SU-DHL-6 (cell line): Measurements from ENCODE around the gene NUDT4.
"Not testable (repeated sequence)": the region's sequence is repeated elsewhere in the genome, so short reads cannot be mapped to it uniquely, and the experiment has no call there.

ENCODE experiments used
- H2AFZ ChIP-seq: fragments of 200-600 bp; sonication (generic); 2 replicates; pipeline ENCODE4 v1.6.1; 2014; ENCODE audit warnings: low read depth, mild to moderate bottlenecking, moderate library complexity, mixed read lengths, antibody characterized with exemption, low read length; ENCODE audit not compliant: severe bottlenecking
- H3F3A ChIP-seq: fragments of 200-600 bp; shearing (Covaris generic); 2 replicates; pipeline ENCODE4 v1.6.0; 2016; ENCODE audit warnings: antibody characterized with exemption, mild to moderate bottlenecking; ENCODE audit not compliant: insufficient read depth
- H3K27ac ChIP-seq: fragments of 200-600 bp; sonication (generic); 2 replicates; pipeline ENCODE4 v1.5.1; 2016; ENCODE audit warnings: low read depth, mild to moderate bottlenecking, low read length, moderate library complexity, mixed read lengths
- H3K27me3 ChIP-seq: fragments of 200-600 bp; sonication (generic), shearing (Covaris generic); 2 replicates; pipeline ENCODE4 v1.6.0; 2014; ENCODE audit warnings: mild to moderate bottlenecking, low read length
- H3K36me3 ChIP-seq: fragments of 200-600 bp; sonication (generic); 2 replicates; pipeline ENCODE4 v1.6.1; 2014; ENCODE audit warnings: mild to moderate bottlenecking, low read length, mixed read lengths
- H3K4me2 ChIP-seq: fragments of 300-600, 200-600 bp; shearing (Covaris generic), sonication (generic); 2 replicates; pipeline ENCODE4 v1.6.0; 2014; ENCODE audit warnings: low read length, low read depth, mild to moderate bottlenecking; ENCODE audit not compliant: poor library complexity, severe bottlenecking
- H3K4me3 ChIP-seq: fragments of 200-600 bp; sonication (generic); 2 replicates; pipeline ENCODE4 v1.5.1; 2014; ENCODE audit warnings: antibody characterized with exemption, low read length, mild to moderate bottlenecking, mixed read lengths; ENCODE audit not compliant: insufficient read depth, poor library complexity, severe bottlenecking
- H3K79me2 ChIP-seq: fragments of 200-600 bp; sonication (generic); 2 replicates; pipeline ENCODE4 v1.6.1; 2014; ENCODE audit warnings: mild to moderate bottlenecking, low read length, moderate library complexity; ENCODE audit not compliant: insufficient read depth
- H3K9ac ChIP-seq: fragments of 200-600 bp; sonication (generic); 2 replicates; pipeline ENCODE4 v1.7.0; 2014; ENCODE audit warnings: mild to moderate bottlenecking, low read length
- H3K9me2 ChIP-seq: fragments of 200-600 bp; sonication (generic); replicated peaks from 2 replicates; pipeline ENCODE4 v1.6.1; 2014; ENCODE audit warnings: low read length; ENCODE audit not compliant: insufficient read depth
- H3K9me3 ChIP-seq: fragments of 200-600 bp; sonication (generic); 2 replicates; pipeline ENCODE4 v1.6.1; 2014; ENCODE audit warnings: low read length, mixed read lengths; ENCODE audit not compliant: insufficient read depth
- H4K20me1 ChIP-seq: fragments of 200-600 bp; sonication (generic); 2 replicates; pipeline ENCODE4 v1.6.1; 2014; ENCODE audit warnings: low read depth, mild to moderate bottlenecking, antibody characterized with exemption, low read length, moderate library complexity, mixed read lengths
- EZH2phosphoT487 ChIP-seq: fragments of 200-600 bp; sonication (generic), shearing (Covaris generic); conservative IDR thresholded peaks from 2 replicates; pipeline ENCODE4 v1.6.1; 2018; ENCODE audit warnings: mild to moderate bottlenecking, antibody characterized with exemption, low read length, moderate library complexity, mixed read lengths
- TF ChIP-seq, protein P1 (sequence below): fragments of 200-600 bp; sonication (generic); IDR thresholded peaks from one replicate; pipeline ENCODE4 v1.5.1; 2017; ENCODE audit warnings: antibody characterized with exemption, mild to moderate bottlenecking, low read length, moderate library complexity; ENCODE audit not compliant: insufficient read depth, poor library complexity, severe bottlenecking

NUDT4 gene

DNA sequence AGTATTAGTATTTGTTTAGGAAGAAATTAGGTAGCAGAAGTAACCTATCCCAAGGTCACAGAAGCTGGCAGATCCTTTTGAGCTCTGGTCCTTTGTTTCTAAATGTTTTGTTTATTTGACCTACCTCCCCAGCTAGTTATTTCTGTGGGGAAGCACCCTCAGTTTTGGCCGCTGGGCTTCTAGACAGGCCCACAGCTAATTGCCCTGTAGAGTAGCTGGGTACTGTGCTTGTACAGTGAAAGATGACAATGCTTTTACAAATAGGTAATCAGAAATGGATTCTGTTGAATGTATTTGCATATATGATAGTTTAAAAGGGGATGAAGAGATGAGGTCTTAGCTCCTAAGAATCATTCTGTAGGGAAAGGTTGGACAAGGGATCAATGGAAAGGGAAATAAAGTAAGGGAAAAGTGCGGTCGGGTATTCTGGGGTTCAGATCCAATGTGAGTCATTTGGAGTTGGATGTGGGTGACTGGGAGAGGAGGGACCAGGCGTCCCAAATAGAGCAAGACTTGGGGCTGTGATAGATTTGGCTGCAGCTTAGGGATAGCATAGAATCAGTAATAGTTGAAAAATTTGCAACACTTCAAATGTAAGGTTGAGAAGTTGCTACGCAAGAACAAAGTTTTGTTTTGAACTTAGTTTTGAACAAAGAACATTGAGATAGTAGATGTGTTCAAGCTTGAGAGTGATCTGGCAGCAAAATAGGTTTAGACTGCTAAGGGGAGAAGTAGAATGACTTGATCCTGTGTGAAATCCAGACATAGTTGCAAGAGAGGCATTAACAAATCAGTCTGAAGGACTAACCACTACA, 3.6 kb downstream of the NUDT4 start:
- Histone ChIP-seq H4K20me1 (peaks cover 15% of the 10 kb centered on the region; the same call in 1 of the 2 replicates), H3K4me3 (no peak overlapping the region)

DNA sequence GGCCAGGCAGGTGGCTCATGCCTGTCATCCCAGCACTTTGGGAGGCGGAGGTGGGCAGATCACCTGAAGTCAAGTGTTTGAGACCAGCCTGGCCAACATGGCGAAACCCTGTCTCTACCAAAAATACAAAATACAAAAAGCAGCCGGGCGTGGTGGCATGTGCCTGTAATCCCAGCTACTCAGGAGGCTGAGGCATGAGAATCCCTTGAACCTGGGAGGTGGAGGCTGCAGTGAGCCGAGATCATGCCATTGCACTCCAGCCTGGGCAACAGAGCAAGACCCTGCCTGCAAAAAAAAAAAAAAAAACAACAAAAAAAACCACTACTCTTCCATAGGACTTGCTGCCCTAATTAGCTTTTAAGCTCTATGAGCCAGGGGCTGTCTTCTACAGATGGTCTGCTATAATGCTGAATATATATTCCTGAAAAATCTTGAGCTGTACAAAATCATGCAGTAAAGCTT, 4.3 kb downstream of the NUDT4 start:
- not testable (repeated sequence) for H3F3A ChIP-seq, H2AFZ ChIP-seq, H3K4me3 ChIP-seq, H3K36me3 ChIP-seq, H3K4me2 ChIP-seq, H3K27ac ChIP-seq, H3K27me3 ChIP-seq, H3K9ac ChIP-seq, H3K9me3 ChIP-seq, H3K9me2 ChIP-seq
- Histone ChIP-seq H4K20me1 (peaks cover 15% of the 10 kb centered on the region; the same call in 1 of the 2 replicates), H3K79me2 (peaks cover 80% of the 10 kb centered on the region)

More for the DNA sequence above, 3.6 kb downstream of the NUDT4 start:
- Histone ChIP-seq H3K4me2 (peak overlapping the region; percentile 69), H2AFZ (no peak overlapping the region), H3K27me3 (no peaks in the 10 kb centered on the region), H3K79me2 (peaks cover 74% of the 10 kb centered on the region), H3K9ac (no peak overlapping the region), H3F3A (no peaks in the 10 kb centered on the region), H3K9me3 (no peaks in the 10 kb centered on the region), H3K9me2 (no peaks in the 10 kb centered on the region), H3K36me3 (no peaks in the 10 kb centered on the region), H3K27ac (no peak overlapping the region)
- TF ChIP-seq EZH2phosphoT487, result no peak
- TF ChIP-seq, protein P1, sequence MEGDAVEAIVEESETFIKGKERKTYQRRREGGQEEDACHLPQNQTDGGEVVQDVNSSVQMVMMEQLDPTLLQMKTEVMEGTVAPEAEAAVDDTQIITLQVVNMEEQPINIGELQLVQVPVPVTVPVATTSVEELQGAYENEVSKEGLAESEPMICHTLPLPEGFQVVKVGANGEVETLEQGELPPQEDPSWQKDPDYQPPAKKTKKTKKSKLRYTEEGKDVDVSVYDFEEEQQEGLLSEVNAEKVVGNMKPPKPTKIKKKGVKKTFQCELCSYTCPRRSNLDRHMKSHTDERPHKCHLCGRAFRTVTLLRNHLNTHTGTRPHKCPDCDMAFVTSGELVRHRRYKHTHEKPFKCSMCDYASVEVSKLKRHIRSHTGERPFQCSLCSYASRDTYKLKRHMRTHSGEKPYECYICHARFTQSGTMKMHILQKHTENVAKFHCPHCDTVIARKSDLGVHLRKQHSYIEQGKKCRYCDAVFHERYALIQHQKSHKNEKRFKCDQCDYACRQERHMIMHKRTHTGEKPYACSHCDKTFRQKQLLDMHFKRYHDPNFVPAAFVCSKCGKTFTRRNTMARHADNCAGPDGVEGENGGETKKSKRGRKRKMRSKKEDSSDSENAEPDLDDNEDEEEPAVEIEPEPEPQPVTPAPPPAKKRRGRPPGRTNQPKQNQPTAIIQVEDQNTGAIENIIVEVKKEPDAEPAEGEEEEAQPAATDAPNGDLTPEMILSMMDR, result no peak

DNA sequence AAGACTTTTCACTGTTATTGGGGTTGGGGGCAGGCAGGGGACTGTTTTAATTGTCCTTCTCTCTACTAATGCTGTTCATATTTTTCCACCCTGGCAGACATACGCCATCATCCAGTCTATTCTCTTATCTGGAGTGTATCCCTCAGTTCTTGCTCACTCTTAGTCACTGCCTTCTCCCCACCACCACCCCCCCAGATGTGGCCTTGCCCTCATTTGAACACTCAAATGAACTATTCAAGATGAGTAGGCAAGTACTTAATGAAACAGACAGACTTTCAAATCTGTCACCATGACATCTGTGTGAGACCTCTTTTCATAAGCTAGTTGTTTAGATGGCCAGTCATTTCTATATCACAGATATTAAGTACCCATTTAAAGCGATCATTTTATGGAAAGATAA, 10.1 kb downstream of the NUDT4 start:
- Histone ChIP-seq H3K4me3 (no peak overlapping the region), H3K79me2 (peaks cover 82% of the 10 kb centered on the region), H2AFZ (no peak overlapping the region), H3K9me3 (no peaks in the 10 kb centered on the region), H3K27ac (no peak overlapping the region), H3K36me3 (no peaks in the 10 kb centered on the region), H3K27me3 (no peaks in the 10 kb centered on the region), H3K9ac (no peak overlapping the region), H4K20me1 (peaks cover 6% of the 10 kb centered on the region), H3K9me2 (no peaks in the 10 kb centered on the region), H3K4me2 (no peak overlapping the region), H3F3A (no peaks in the 10 kb centered on the region)
- TF ChIP-seq, protein P1, result no peak
- no peak for TF ChIP-seq EZH2phosphoT487

DNA sequence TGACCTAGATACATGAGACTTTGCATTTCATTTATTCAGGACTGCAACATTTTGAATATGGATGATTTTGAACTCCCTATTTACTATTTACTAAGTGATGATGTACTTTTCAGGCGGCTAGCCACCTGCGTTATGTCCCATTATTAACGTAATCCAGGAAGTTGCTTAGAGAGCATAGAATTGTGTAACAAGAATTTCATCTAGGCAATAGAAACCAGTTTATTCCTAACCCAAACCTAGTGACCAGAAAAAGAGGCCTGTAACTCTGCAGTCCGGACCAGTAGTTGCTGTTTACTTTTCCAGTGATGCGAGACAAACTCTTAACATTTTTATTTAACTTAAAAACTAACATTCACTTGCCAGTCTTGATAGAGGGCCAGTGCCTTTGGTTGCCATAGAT, 12.3 kb downstream of the NUDT4 start:
- no peaks in the 10 kb centered on the region for H3K36me3 ChIP-seq
- peaks cover 69% of the 10 kb centered on the region for H3K79me2 ChIP-seq
- peaks cover 3% of the 10 kb centered on the region; the same call in 1 of the 2 replicates for H4K20me1 ChIP-seq
- no peaks in the 10 kb centered on the region for H3K27me3 ChIP-seq
- no peak overlapping the region for H3K4me3 ChIP-seq
- no peak overlapping the region for H3K27ac ChIP-seq
- H3K9me3 ChIP-seq, result no peaks in the 10 kb centered on the region
- TF ChIP-seq, protein P1, result no peak
- TF ChIP-seq EZH2phosphoT487, result no peak
- H2AFZ ChIP-seq, result no peak overlapping the region
- H3F3A ChIP-seq, result no peaks in the 10 kb centered on the region
- H3K9ac ChIP-seq, result no peak overlapping the region
- no peaks in the 10 kb centered on the region for H3K9me2 ChIP-seq
- peak overlapping the region; percentile 27 for H3K4me2 ChIP-seq
